HG02852 (cell line): Measurements from ENCODE around the gene GPER1.

ENCODE experiments used
- ATAC-seq: cut with Tn5 transposase; IDR thresholded peaks from one replicate; pipeline ENCODE4 v1.9.1; 2021; ENCODE audit warnings: mild to moderate bottlenecking, moderate library complexity; ENCODE audit not compliant: unreplicated experiment

Gene GPER1

GRCh38 chr7:1086588-1087464 lies 1.1 kb upstream of the GPER1 start:
- ATAC-seq = peak; percentile 79

- no peak for ATAC-seq
These were observed 473 bp upstream of the GPER1 start for GRCh38 chr7:1087465-1087814.

- ATAC-seq = no peak
These were observed 2.3 kb downstream of the GPER1 start for GRCh38 chr7:1090236-1090635.

GRCh38 chr7:1090686-1091643 lies 3.1 kb downstream of the GPER1 start:
- no peak for ATAC-seq

- no peak for ATAC-seq
These were observed 3.7 kb downstream of the GPER1 start for GRCh38 chr7:1091644-1092027.

DNA sequence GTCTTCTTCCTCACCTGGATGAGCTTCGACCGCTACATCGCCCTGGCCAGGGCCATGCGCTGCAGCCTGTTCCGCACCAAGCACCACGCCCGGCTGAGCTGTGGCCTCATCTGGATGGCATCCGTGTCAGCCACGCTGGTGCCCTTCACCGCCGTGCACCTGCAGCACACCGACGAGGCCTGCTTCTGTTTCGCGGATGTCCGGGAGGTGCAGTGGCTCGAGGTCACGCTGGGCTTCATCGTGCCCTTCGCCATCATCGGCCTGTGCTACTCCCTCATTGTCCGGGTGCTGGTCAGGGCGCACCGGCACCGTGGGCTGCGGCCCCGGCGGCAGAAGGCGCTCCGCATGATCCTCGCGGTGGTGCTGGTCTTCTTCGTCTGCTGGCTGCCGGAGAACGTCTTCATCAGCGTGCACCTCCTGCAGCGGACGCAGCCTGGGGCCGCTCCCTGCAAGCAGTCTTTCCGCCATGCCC lies 4.3 kb downstream of the GPER1 start:
- ATAC-seq = no peak

- no peak for ATAC-seq
These were observed 5.0 kb downstream of the GPER1 start for GRCh38 chr7:1092806-1093501.

- no peak for ATAC-seq
These were observed 5.6 kb downstream of the GPER1 start for GRCh38 chr7:1093502-1093843.

GRCh38 chr7:1093916-1094508 lies 6.1 kb downstream of the GPER1 start:
- ATAC-seq = no peak

DNA sequence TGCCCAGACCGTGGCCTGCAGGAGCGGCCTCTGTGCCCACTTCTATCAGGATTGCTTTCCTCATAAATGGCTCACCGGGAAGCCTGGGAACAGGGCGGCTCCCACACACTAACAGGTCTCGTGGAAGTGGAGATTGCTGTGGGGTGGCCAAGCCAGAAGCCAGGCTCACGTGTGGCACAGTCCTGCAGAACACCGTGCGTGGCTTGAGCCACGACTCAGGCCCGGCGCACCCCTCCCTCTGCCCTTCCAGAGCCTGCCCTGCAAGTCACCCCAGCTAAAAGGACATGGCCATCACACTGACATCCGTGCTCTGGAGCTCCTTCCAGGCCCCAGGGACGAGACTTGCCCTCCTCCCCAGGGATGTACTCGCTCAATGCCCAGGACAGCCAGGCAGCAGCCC lies 7.0 kb downstream of the GPER1 start:
- ATAC-seq = no peak

DNA sequence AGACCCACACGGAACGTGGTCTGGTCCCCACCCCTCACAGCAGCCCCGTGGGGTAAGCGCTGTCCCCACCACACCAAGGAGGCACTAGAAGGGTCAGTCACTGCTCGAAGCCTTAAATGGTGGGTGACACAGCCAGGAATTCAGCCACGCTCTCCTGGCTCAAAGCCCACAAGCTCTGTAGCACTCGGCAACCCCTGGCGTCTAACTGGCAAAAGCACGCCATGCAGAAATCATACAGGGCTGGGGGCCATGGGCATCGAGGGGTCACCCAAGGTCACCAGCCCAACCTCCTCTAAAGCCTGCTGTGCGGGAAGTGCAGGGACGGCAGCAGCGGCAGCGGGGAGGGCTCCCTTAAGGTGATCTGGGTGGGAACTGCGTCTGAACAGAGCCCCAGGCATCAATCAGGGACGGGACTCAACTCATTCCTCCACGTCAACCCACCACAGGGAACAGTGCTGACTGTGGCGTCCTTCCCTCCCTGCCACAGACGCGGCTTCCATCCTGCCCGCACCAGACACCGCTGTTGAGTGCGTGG lies 7.8 kb downstream of the GPER1 start:
- no peak for ATAC-seq

- ATAC-seq = no peak
These were observed 8.5 kb downstream of the GPER1 start for GRCh38 chr7:1096156-1097119.

DNA sequence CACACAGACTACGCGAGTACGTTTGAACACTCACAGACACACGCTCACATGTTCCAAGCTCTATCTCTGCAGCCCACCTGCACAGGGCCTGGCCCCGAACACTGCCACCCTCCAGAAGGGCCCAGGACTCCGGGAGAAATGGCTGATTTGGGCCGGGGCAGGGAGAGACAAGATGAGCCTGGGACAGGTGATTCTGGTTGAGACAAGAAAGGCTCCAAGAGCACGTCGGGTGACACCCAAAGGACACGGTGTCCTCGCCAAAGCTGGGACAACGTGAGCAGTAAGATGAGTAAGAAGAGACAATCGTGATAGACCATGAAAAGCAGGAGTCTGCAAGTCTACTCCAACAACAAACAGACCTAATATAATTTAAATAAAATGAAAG lies 9.2 kb downstream of the GPER1 start:
- ATAC-seq = no peak

- ATAC-seq = no peak
These were observed 10.6 kb downstream of the GPER1 start for GRCh38 chr7:1098243-1099153.

- no peak for ATAC-seq
These were observed 11.2 kb downstream of the GPER1 start for GRCh38 chr7:1099154-1099542.

- no peak for ATAC-seq
These were observed 11.7 kb downstream of the GPER1 start for GRCh38 chr7:1099637-1100036.

DNA sequence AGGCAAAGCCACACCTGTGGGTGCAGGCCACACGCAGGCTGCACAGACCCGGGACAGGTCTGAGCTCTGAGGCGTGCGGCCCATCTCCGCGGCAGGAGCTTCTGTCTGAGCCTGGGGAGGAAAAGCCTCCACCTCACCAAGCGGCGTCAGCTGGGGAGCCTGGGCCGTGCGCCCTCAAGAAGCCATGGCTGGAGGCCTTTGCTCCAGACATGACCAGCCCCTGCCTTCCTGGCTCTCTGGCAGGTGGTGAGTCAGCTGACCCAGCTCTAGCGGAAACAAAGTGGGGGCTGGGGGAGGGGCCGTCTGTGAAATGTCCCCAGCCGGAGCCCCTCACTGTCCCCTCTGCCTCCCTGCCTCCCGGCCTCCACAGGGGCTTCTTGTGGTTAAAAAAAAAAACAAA lies 12.5 kb downstream of the GPER1 start:
- ATAC-seq = no peak

DNA sequence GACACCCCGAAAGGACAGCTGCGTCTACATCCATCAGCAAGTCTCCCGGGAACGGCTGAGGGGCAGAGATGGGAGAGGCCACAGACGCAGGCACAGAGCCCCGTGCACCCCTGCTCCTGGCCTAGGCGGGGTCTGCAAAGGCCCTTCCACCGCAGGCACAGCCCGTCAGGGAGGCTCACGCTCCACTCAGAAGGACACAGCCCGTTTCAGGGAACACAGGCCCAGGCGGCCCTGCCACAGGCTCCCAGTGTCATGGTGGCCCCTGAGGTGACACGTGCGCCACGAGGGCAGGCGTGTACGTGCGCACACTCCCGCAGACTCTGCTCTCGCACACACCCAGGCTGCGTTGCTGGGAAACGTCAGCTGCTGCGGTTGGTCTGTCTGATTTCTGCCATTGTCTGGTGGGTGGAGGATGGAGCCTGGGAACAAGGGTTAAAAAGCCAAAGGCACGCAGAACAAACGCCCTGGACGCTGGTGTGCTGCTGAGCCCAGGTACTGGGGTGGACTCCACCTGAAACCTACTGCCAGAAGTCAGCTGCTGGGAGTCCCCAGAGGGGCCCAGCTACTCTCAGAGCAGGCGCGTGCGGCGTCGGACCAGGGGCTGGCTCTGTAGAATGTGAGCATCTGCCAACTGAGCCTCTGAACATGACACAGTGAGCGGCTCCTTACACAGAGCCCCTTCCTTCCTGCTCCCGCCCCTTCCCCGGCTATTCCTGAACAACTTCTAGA lies 13.1 kb downstream of the GPER1 start:
- no peak for ATAC-seq
